MM.1S (cell line): ENCODE data around the gene PLA1A.

Experiments used
- CTCF ChIP-seq: fragments of 300-600 bp; sonication (generic); IDR thresholded peaks from 2 replicates; pipeline ENCODE4 v1.5.1; 2016; ENCODE audit warnings: antibody characterized with exemption, low read length, mixed read lengths
- EZH2 ChIP-seq: fragments of 300-600 bp; sonication (generic); optimal IDR thresholded peaks from 2 replicates; pipeline ENCODE3; 2017; ENCODE audit warnings: low read depth, mild to moderate bottlenecking, antibody characterized with exemption, low read length, mixed read lengths
- EZH2phosphoT487 ChIP-seq: fragments of 300-600 bp; sonication (generic); IDR thresholded peaks from 2 replicates; pipeline ENCODE4 v1.6.1; 2018; ENCODE audit warnings: antibody characterized with exemption, low read length

- TF ChIP-seq CTCF (no peak), EZH2 (no peak), EZH2phosphoT487 (no peak)
These were observed 40.4 kb upstream of the PLA1A start for GRCh38 chr3:119557192-119557876.
